H7 (cell line): ENCODE data around the gene AQP10. TPM values are rescaled to one million over a fixed set of nuclear protein-coding genes. Genes with fewer than 3 reads are reported as not detected.
"Not testable (repeated sequence)": the region's sequence is repeated elsewhere in the genome, so short reads cannot be mapped to it uniquely, and the experiment has no call there.

Source experiments
- DNase-seq: peaks from one replicate; pipeline ENCODE4 v3.0.0; 2012
- H3K27me3 ChIP-seq: 2 replicates; pipeline ENCODE4 v1.6.0; 2011; ENCODE audit warnings: mild to moderate bottlenecking, low read length; ENCODE audit not compliant: control insufficient read depth, insufficient read depth
- H3K36me3 ChIP-seq: replicated peaks from 2 replicates; pipeline ENCODE4 v1.5.1; 2011; ENCODE audit warnings: low read length; ENCODE audit not compliant: control insufficient read depth, insufficient read depth
- H3K4me3 ChIP-seq: 2 replicates; pipeline ENCODE4 v1.5.1; 2011; ENCODE audit warnings: low read depth, mild to moderate bottlenecking, control low read depth, low read length, moderate library complexity; ENCODE audit not compliant: insufficient read depth
- total RNA-seq: library from RNA; depleted of rRNA; stranded (reverse); fragments of >200 nt; shearing (Covaris generic); gene quantifications from 2 replicates; pipeline ENCODE4 v1.2.3, GENCODE V29; 2014; rRNA removed

AQP10 gene
- total RNA-seq, 1 experiment from 2014 or later, result not detected

- H3K27me3 ChIP-seq, result no peaks in the 10 kb centered on the region
- H3K4me3 ChIP-seq, result no peak overlapping the region
- DNase-seq, result no peak
- H3K36me3 ChIP-seq, result no peaks in the 10 kb centered on the region
These were observed 50.5 kb downstream of the AQP10 start for GRCh38 chr1:154371436-154371835.

- H3K27me3 ChIP-seq, H3K36me3 ChIP-seq, DNase-seq, H3K4me3 ChIP-seq: not testable (repeated sequence)
These were observed 53.0 kb downstream of the AQP10 start for GRCh38 chr1:154373777-154374357.

Other genes starting within 250 kb of the AQP10 start
- gene NUP210L, start 166.0 kb upstream of the AQP10 start, total RNA-seq, result 0.03 TPM in 1 of 2 replicates, not detected in the other
- gene TPM3, start 129.0 kb upstream of the AQP10 start, total RNA-seq, result 712 and 754 TPM in 2 replicates
- not detected in 2 replicates for gene CFAP141, start 114.8 kb upstream of the AQP10 start, total RNA-seq
- 162 and 166 TPM in 2 replicates for gene UBAP2L, start 100.1 kb upstream of the AQP10 start, total RNA-seq
- gene HAX1, start 48.5 kb upstream of the AQP10 start, total RNA-seq, result 147 and 188 TPM in 2 replicates
- gene ATP8B2, start 4.4 kb downstream of the AQP10 start, total RNA-seq, result 62.0 and 73.2 TPM in 2 replicates
- 8.6 and 10.3 TPM in 2 replicates for gene IL6R, start 84.2 kb downstream of the AQP10 start, total RNA-seq
- gene TDRD10, start 181.1 kb downstream of the AQP10 start, total RNA-seq, result 0.38 and 0.44 TPM in 2 replicates
- gene SHE, start 181.3 kb downstream of the AQP10 start, total RNA-seq, result 0.55 and 0.73 TPM in 2 replicates
- gene UBE2Q1, start 237.6 kb downstream of the AQP10 start, total RNA-seq, result 53.4 and 64.8 TPM in 2 replicates
- gene CHRNB2, start 246.7 kb downstream of the AQP10 start, total RNA-seq, result 0.30 and 0.83 TPM in 2 replicates